HL-60 (cell line): ENCODE results near the gene MRAS.

Source experiments
- GABPA ChIP-seq: IDR thresholded peaks from 2 replicates; pipeline ENCODE4 v1.6.1; 2012; ENCODE audit warnings: low read depth
- POLR2AphosphoS5 ChIP-seq: IDR thresholded peaks from 2 replicates; pipeline ENCODE4 v1.6.1; 2012; ENCODE audit warnings: low read depth
- REST ChIP-seq: IDR thresholded peaks from 2 replicates; pipeline ENCODE4 v1.6.1; 2012; ENCODE audit warnings: low read depth; ENCODE audit not compliant: insufficient replicate concordance
- SPI1 ChIP-seq: IDR thresholded peaks from 2 replicates; pipeline ENCODE4 v1.6.1; 2012; ENCODE audit warnings: low read depth, mild to moderate bottlenecking, borderline replicate concordance
- TF ChIP-seq, protein P1 (sequence below): IDR thresholded peaks from one replicate; pipeline ENCODE4 v1.5.1; 2011; ENCODE audit warnings: low read length, control low read depth, inconsistent platforms; ENCODE audit not compliant: insufficient read depth

DNA sequence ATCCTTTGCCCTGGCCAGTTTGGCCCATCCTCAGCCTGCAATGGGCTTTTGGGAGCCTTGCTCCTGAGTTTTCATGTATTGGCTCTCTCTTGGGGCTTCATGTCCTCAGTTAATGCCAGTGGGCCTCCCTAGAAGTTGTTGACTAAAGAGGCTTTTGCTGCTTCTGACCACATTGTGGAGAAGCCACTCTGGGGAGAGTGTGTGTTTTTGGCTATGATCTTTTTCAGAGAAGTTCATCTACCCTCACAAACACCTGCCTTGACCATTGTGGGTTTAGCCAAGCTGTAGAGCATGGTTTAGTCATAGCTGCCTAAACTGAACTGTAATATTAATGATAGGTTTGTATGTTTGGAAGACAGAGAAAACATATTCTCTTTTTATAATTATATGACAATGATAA is 6.0 kb downstream of the MRAS start:
- TF ChIP-seq, protein P1, sequence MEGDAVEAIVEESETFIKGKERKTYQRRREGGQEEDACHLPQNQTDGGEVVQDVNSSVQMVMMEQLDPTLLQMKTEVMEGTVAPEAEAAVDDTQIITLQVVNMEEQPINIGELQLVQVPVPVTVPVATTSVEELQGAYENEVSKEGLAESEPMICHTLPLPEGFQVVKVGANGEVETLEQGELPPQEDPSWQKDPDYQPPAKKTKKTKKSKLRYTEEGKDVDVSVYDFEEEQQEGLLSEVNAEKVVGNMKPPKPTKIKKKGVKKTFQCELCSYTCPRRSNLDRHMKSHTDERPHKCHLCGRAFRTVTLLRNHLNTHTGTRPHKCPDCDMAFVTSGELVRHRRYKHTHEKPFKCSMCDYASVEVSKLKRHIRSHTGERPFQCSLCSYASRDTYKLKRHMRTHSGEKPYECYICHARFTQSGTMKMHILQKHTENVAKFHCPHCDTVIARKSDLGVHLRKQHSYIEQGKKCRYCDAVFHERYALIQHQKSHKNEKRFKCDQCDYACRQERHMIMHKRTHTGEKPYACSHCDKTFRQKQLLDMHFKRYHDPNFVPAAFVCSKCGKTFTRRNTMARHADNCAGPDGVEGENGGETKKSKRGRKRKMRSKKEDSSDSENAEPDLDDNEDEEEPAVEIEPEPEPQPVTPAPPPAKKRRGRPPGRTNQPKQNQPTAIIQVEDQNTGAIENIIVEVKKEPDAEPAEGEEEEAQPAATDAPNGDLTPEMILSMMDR, result no peak
- no peak for TF ChIP-seq GABPA
- TF ChIP-seq REST, result no peak
- no peak for TF ChIP-seq POLR2AphosphoS5
- TF ChIP-seq SPI1, result no peak
